ENCODE measurements around the gene SNAP29. TPM values are rescaled to one million over a fixed set of nuclear protein-coding genes. Genes with fewer than 3 reads are reported as not detected.
"Not testable (repeated sequence)": the region's sequence is repeated elsewhere in the genome, so short reads cannot be mapped to it uniquely, and the experiment has no call there.

SNAP29 gene
- total RNA-seq, 1 donor from 2014 or later: 16.0 TPM

DNA sequence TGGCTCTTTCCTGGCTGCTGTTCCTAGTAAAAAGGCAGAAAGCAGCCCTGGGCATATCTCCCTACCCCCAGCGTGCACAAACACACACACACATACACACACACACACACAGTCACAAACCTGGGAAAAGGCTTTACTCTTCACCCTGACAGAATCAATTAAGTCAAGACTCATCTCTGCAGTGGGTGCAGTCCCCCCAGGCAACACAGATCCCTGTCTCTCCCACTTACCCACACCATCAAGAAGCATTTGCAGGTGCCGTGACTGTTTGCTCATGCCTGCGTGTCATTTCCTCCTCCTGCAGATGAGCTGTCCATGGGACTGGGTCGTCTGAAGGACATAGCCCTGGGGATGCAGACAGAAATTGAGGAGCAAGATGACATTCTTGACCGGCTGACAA, 28.6 kb downstream of the SNAP29 start:
- TF ChIP-seq, protein P1, sequence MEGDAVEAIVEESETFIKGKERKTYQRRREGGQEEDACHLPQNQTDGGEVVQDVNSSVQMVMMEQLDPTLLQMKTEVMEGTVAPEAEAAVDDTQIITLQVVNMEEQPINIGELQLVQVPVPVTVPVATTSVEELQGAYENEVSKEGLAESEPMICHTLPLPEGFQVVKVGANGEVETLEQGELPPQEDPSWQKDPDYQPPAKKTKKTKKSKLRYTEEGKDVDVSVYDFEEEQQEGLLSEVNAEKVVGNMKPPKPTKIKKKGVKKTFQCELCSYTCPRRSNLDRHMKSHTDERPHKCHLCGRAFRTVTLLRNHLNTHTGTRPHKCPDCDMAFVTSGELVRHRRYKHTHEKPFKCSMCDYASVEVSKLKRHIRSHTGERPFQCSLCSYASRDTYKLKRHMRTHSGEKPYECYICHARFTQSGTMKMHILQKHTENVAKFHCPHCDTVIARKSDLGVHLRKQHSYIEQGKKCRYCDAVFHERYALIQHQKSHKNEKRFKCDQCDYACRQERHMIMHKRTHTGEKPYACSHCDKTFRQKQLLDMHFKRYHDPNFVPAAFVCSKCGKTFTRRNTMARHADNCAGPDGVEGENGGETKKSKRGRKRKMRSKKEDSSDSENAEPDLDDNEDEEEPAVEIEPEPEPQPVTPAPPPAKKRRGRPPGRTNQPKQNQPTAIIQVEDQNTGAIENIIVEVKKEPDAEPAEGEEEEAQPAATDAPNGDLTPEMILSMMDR (conservative IDR thresholded peaks at IDR 0.05; ENCODE audit: low read depth, low read length): no peak
- DNase-seq (ENCODE audit: low read depth): no peak
- no peak overlapping the region for H3K4me3 ChIP-seq (ENCODE audit: low read depth, low read length)

DNA sequence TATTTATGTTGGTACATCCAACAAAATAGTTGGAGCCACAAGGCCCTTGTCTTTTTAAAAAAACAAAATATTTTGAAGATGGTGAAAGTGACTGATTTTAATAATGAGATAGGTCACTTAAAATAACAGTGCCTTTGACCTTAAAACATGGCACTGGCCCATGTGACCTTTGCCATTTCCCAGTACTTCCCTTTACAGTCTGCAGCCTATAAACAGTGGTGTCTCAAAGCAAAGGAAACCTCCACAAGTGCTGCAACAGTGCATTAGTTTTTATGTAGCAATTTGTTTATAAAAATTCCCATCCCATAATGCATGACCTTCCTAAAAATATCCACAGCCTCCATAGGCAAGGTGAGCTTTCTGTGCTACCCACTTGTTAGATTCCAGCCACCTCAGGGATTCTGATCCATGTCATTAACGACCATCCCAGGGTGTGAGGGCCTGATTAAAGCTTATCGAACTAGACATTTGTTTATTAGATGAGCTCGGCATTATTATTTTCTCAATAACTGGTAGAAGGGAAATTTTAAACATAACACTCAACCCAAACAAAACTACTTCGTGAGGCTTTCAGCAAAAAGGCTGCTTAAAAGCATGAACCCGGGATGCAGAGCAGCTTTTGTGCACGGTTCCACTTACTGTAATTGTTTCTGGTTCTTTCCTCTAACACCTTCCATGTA, 30.4 kb downstream of the SNAP29 start:
- no peak overlapping the region for H3K4me3 ChIP-seq (ENCODE audit: low read depth, low read length)
- no peak for DNase-seq (ENCODE audit: low read depth)
- TF ChIP-seq, protein P1 (conservative IDR thresholded peaks at IDR 0.05; ENCODE audit: low read depth, low read length): no peak

DNA sequence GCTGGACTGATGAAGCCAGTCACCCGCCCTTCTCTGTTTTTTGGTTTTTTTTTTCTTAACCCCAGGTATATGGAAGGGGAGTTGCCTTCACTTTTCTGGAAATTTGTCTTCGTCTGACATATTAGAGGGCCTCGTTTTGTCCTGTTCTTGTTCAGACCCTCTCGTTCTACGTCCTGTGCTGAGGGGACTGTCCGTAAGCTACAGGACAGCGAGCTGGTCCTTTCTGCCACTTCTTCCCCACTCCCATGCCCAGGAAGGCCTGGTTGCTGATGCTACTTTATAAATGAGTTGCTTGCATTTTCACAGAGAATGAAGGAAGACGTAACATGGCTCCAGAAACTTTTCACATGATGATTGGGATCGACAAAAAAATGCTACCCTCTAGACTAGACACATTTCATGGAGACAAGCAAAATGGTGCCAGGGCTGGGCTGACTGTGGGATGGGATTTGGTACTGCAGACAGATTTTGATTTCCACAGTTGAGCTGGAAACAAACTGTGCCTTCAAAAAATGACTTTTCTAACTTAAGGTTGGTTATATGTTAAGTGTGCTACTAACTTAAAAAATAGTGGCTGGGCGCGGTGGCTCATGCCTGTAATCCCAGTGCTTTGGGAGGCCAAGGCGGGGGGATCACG, 31.2 kb downstream of the SNAP29 start:
- TF ChIP-seq, protein P1 (conservative IDR thresholded peaks at IDR 0.05; ENCODE audit: low read depth, low read length): no peak
- DNase-seq (ENCODE audit: low read depth): no peak

DNA sequence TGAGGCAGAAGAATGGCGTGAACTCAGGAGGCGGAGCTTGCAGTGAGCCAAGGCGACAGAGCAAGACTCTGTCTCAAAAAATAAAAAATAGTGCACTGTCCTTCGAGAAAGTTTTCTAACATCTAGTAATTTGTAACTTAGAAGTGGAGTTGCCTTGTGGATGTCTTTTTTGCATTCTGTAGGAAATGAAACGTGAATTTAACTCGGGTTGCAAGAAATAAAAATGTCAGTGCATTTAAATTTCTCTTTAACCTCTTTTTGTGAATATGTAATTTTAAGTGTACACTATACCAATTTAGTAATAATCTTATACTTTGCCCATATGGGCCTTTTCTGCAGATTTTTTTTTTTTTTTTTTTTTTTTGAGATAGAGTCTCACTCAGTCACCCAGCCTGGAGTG, 32.2 kb downstream of the SNAP29 start:
- H3K4me3 ChIP-seq (ENCODE audit: low read depth, low read length): no peak overlapping the region
- TF ChIP-seq, protein P1 (conservative IDR thresholded peaks at IDR 0.05; ENCODE audit: low read depth, low read length): no peak
- no peak for DNase-seq (ENCODE audit: low read depth)

More for the DNA sequence above, 31.2 kb downstream of the SNAP29 start:
- H3K4me3 ChIP-seq (ENCODE audit: low read depth, low read length): no peak overlapping the region

DNA sequence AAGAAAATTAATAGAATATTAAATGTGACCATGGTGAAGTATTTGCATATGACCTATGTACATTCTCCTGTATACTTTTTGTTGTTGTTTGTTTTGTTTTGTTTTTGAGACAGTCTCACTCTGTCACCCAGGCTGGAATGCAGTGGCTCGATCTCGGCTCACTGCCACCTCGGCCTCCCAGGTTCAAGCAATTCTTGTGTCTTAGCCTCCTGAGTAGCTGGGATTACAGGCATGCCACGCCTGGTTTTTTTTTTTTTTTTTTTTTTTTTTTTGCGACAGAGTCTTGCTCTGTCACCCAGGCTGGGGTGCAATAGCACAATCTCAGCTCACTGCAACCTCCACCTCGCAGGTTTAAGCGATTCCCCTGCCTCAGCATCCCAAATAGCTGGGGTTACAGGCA, 38.9 kb downstream of the SNAP29 start:
- not testable (repeated sequence) for DNase-seq (ENCODE audit: low read depth); H3K4me3 ChIP-seq (ENCODE audit: low read depth, low read length)

DNA sequence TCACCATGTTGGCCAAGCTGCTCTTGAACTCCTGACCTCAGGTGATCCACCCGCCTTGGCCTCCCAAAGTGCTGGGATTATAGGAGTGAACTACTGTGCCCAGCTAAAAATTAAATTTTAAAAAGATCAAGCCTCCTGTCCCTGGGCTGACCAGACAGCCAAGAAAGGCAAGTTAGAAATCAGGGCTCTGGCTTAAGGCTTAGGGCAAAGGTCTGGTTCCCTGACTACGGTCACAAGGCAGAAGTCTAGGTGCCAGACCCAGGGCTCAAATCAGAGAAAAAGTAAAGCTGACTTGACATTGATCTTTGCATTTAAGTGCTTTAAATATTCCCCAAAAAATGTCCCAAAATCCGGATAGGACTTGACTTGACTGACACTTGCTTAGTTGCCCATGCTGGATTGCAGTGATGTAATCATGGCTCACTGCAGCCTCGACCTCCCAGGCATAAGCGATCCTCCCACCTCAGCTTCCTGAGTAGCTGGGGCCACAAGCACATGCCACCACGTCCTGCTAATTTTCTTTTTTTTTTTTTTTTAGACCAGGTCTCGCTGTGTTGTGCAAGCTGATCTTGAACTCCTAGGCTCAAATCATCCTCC, 41.1 kb downstream of the SNAP29 start:
- TF ChIP-seq, protein P1 (conservative IDR thresholded peaks at IDR 0.05; ENCODE audit: low read depth, low read length): no peak
- DNase-seq (ENCODE audit: low read depth): no peak
- H3K4me3 ChIP-seq (ENCODE audit: low read depth, low read length): no peak overlapping the region

DNA sequence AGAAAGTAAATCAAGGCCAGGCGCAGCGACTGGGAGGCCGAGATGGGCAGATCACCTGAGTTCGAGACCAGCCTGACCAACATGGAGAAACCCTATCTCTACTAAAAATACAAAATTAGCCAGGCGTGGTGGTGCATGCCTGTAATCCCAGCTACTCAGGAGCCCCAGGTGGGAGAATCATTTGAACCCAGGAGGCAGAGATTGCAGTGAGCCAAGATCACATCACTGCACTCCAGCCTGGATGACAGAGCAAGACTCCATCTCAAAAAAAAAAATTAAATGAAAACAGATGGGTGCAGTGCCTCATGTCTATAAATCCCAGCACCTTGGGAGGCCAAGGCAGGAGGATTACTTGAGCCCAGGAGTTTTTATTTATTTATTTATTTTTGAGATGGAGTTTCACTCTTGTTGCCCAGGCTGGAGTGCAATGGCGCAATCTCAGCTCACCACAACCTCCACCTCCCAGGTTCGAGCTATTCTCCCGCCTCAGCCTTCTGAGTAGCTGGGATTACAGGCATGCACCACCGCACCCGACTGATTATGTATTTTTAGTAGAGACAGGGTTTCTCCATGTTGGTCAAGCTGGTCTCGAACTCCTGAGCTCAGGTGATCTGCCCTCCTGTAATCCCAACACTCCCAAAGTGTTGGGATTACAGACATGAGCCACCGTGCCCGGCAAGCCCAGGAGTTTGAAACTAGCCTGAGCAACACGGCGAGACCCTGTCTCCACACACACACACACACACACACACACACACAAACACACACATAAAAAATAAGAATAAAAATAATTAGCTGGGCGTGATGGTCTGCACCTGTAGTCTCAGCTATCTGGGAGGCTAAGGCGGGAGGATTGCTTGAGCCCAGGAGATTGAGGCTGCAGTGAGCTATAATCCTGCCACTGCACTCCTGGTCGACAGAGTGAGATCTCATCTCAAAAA, 42.6 kb downstream of the SNAP29 start:
- not testable (repeated sequence) for H3K4me3 ChIP-seq (ENCODE audit: low read depth, low read length); DNase-seq (ENCODE audit: low read depth)
